NK-92 (cell line): Measurements from ENCODE around the gene SGO1.
"Not testable (repeated sequence)": the region's sequence is repeated elsewhere in the genome, so short reads cannot be mapped to it uniquely, and the experiment has no call there.

Source experiments
- DNase-seq: peaks from one replicate; lab custom pipeline; 2025; ENCODE audit not compliant: unreplicated experiment; lab: John Stamatoyannopoulos, UW

The SGO1 gene

GRCh38 chr3:20185679-20186599 is at the start of gene SGO1:
TSS of gene SGO1 (minus strand) at chr3:20186206. CDS start at chr3:20184027, 2,179 bp downstream.
- DNase-seq = peak; percentile 94

DNA sequence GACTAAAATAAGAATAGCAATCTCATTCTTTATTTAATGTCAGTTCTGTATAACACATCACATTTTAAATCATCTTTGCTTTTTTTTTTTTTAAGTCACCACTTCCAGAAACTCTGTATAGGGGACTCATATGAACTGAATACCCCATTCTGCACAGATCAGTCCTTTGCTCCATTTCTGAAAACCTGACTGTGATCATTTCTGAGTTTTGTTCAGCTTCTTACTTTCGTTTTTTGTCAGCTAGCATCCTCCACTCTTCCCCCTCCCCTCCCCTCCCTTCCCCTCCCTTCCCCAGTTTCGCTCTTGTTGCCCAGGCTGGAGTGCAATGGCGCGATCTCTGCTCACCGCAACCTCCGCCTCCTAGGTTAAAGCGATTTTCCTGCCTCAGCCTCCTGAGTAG is 49.8 kb upstream of the SGO1 start:
- DNase-seq = no peak

DNA sequence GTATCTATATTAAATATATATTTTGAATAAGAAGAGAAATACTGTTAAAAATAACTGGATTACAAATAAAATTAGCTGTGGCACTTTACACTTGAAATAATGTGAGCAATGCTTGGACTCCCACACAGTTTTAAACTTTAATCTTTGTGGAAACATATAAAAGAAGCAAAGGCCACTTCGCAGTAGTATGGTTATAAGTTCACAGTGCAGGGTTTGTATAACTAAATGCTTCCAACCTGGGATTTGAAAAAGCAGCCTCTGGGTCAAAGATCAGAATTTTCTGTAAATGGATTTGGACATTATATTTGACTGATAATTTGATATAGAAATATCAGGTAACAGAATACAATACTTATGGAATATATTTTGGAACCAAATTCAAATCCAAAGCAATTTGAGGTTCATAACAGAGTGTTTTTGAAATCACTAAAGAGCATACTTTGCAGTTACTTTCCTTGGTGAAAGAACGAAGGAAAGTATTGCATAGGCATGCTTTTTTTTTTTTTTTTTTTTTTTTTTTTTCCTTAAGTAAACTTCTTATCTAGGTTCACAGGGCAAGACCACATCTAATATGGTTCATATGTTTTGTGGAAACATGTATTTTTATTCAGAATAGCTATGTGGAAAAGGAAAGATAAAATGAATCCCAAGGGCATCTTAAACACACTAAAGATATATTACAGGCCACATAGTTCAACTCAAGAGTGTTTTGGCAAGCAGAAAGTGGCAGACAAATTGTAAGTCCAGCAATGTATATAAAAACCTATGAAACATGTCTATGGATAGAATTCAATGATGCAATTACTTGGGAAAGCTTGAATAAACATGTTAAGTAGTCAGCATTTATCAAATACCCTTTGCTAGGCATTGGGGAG is 47.1 kb upstream of the SGO1 start:
- no peak for DNase-seq

DNA sequence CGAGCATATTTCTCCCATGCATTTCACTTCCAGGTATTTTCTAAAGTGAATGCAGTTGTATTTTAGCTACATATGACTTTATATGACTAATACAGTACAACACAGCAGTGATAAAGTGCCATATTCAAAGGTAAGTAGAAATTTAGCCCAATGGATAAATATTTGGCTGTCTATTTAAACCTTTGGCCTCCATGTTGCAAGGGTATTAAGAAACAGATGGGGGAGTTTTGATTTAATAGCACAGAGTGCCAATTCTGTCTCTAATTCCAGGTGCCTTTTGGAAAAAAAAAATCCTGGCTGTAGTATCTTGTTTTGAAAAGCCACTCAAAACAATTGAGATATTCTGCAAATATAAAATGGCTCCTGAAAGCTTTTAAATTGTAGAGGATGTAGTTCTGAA is 44.9 kb upstream of the SGO1 start:
- no peak for DNase-seq

GRCh38 chr3:20225769-20226168 is 39.8 kb upstream of the SGO1 start:
- no peak for DNase-seq

GRCh38 chr3:20222274-20222673 is 36.3 kb upstream of the SGO1 start:
- no peak for DNase-seq

DNA sequence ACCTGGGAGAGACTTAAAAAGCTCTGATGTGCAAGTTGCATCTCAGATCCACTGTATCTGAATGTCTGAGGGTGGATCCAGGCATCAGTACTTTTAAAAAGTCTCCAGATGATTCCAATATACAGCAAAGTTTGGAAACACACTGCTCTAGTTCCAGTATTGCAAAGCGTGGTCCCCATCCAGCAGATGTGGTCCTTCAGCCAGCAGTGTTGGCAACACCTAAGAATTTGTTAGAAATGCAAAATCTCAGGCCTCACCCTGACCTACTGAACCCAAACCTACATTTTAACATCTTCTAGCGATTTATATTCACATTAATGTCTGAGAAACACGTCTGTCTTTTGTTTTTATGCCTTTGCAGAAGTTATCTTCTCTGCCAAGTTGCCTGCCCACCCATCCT is 32.2 kb upstream of the SGO1 start:
- no peak for DNase-seq

- no peak for DNase-seq
Measured at GRCh38 chr3:20215636-20216035, 29.6 kb upstream of the SGO1 start.

DNA sequence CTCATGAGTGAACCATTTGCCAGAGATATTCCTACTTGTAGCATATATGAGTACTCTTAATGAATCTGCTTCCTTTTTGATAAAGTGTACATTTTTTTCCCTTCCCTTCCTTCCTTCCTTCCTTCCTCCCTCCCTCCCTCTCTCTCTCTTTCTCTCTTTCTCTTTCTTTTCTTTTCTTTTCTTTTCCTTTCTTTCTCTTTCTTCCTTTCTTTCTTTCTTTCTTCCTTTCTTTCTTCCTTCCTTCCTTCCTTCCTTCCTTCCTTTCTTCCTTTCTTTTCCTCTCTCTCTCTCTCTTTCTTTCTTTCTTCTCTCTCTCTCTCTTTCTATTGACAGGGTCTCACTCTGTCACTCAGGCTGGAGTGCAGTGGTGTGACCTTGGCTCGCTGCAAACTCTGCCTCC is 27.5 kb upstream of the SGO1 start:
- not testable (repeated sequence) for DNase-seq

DNA sequence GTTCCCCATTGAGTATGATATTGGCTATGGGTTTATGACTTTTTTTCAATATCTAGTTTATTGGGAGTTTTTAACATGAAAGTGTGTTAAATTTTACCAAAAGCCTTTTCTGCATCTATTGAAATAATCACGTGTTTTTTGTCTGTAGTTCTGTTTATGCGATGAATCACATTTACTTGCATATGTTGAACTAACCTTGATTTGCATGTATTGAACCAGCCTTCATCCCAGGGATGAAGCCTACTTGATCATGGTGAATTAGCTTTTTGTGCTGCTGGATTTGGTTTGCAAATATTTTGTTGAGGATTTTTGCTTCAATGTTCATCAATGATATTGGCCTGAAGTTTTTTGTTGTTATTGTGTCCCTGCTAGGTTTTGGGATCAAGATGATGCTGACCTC is 21.9 kb upstream of the SGO1 start:
- DNase-seq = not testable (repeated sequence)

- DNase-seq = not testable (repeated sequence)
Measured at GRCh38 chr3:20205898-20206297, 19.9 kb upstream of the SGO1 start.

DNA sequence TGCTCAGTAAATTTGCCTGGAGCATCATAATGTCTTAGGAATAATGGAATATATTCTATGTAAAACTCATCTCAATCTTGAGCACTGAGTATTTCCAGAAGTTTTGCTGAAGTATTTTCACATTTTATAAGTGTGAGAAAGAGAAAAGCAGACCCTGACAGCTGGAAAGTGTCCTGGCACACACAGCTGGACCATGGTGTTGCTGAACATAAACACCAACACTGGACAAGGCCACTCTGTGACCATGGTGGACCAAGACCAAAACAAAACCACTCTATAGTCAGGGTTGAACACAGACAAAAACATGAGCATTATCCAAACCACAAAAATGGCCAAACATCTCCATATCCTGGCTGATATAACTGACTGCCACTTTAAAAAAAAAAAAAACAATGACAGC is 15.1 kb upstream of the SGO1 start:
- no peak for DNase-seq

GRCh38 chr3:20197775-20198174 is 11.8 kb upstream of the SGO1 start:
- no peak for DNase-seq

GRCh38 chr3:20194793-20195460 is 8.9 kb upstream of the SGO1 start:
- no peak for DNase-seq

DNA sequence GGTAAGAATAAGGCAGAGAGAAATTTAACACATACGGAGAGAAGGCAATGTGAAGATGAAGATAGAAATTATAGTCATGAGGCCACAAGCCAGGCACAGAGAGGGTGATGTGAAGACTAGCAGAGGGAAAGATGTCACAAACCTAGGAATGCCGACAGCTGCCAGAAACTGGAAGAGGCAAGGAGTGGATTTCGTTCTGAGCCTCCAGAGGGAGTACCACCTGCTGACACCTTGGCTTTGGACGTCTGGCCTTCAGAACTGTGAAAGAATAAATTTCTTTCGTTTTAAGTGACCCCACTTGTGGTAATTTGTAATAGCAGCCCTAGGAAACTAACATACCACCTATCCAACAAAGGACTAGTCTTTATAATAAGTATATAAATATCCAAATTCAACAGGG is 5.0 kb upstream of the SGO1 start:
- no peak for DNase-seq

DNA sequence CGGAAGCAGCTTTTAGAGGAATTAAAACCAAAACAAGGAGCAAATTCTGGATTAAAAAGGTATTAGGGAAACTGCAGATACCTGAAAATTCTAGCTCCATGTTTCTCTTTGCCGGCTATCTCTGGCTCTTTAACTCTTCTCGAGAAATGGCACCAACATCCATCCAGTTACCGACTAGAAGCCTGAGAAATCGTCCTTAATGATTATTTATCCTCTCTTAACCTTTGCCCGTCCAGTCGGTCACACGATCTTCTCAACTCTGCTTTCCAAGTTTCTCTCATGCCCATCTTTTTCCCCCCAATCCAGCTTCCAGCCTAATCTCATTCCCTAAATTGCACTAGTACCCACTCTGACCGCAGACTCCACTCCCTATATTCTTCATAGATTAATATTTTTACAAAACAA is 596 bp upstream of the SGO1 start:
- no peak for DNase-seq

DNA sequence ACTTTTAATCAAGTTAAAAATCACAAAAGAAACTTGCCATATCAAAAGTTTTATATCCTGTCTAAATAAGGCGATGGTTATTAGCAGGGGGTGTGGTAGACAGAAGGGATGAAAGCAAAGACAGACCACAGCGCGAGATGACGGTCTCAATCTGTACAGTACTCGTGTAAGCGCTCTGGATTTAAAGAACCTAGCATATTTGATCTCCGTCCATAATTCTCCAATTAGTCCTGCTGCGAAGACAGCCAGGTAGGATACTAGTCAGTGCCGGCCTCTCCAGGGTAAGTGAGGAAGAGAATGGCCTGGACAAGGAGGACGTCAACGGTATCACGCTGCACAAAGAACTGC is 701 bp downstream of the SGO1 start:
- DNase-seq = no peak

GRCh38 chr3:20182206-20182605 is 3.8 kb downstream of the SGO1 start:
- no peak for DNase-seq

DNA sequence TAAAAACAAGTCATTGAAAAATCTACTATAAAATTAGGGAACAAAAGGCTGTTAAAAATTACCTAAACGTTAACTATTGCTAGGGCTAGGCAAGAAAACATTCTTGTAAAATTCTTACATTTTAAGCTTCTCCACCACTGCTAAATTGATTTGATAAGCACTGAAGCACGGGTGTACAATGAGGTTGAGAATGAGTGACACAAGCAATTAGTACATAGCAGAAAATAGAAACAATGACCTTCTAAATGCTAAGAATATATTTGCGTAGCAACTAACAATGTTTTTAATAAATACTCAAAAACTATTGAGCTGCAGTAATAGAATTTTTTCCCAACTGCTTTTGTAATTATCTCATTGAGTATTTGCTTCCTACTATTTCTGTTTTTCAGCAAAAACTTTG is 4.7 kb downstream of the SGO1 start:
- no peak for DNase-seq

- DNase-seq = no peak
Measured at GRCh38 chr3:20173844-20174410, 12.1 kb downstream of the SGO1 start.

DNA sequence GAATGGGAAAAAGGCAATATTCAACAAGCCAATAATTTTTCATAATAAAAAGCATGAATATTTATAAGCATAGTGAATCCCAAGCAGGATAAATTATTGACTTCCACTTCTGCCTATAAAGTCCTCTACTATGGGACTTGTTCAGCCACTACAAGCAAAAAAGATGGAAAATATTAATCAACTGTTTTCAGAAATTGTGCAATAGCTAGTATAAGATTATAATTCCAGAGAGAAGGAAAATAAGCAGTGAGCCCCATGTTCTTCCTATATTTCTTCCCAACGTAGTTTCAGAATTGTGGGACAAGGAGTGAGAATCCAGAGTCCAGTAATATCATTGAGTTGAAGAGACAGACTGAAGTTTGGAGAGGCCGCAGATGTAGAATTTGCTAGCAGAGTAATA is 24.3 kb downstream of the SGO1 start:
- no peak for DNase-seq
